Measurements from ENCODE around the gene NEK8. TPM values are rescaled to one million over a fixed set of nuclear protein-coding genes. Genes with fewer than 3 reads are reported as not detected.

The NEK8 gene
- total and polyA plus RNA-seq, 9 of the 15 experiments (the other 6 are each of a cell fraction or from before 2014, with no cell fraction given): 0.98 to 16.6 (median 4.6) TPM

DNA sequence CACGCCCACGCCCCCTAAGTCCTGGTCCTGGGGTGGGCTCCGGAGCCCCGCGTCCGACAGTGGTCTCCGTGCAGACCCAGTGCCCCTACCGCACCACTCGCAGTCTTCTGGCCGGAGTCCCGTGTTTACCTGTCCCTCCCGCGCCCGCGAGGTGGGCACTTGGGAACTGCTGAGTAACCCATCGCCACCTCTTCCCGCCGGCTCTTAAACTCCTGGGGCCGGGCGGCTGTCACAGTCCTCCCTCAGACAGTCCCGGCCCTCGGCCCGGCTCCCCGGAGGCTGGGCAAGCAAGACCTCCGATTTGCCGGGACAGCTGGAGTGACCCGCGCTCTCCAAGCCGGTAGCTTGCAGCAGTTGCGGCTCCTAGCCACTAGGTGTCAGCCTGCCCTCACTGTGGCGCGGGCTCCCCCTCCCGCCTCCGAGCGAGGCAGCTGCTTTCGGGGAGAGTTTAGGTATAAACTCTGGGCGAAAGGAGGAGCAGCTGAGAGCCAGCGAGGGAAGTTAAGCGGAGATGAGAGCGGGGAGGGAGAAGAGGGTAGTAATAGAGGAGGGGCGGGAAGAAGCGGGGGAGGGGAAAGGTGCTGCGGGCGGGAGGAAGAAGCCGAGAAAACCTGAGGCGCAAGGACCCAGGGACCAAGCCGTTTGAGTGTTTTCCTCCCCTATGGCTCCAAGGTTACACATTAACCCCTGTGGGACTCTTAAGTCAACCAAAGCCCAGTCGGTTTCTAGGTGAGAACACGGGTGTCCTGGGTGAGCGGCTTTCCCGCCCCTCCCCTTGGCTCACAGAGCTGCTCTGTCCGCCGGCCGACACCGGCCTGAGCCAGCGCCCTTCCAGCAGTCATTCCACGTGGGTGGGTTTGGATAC is 1.7 kb upstream of the NEK8 start (continued):
- no peak for TF ChIP-seq ZBTB5 (IDR thresholded peaks at IDR 0.05)
- TF ChIP-seq E2F5 (CRISPR knock-in tag; IDR thresholded peaks at IDR 0.05): peak; percentile 87; the same call in 1 of the 2 replicates
- TF ChIP-seq NFIX (CRISPR knock-in tag; IDR thresholded peaks at IDR 0.05; ENCODE audit: low read depth): no peak
- TF ChIP-seq, protein P1, sequence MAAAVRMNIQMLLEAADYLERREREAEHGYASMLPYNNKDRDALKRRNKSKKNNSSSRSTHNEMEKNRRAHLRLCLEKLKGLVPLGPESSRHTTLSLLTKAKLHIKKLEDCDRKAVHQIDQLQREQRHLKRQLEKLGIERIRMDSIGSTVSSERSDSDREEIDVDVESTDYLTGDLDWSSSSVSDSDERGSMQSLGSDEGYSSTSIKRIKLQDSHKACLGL (CRISPR knock-in tag; IDR thresholded peaks at IDR 0.05; ENCODE audit: borderline replicate concordance, poor library complexity, severe bottlenecking): peak; percentile 52
- TF ChIP-seq ZNF239 (CRISPR knock-in tag; IDR thresholded peaks at IDR 0.05): no peak
- TF ChIP-seq, protein P2, sequence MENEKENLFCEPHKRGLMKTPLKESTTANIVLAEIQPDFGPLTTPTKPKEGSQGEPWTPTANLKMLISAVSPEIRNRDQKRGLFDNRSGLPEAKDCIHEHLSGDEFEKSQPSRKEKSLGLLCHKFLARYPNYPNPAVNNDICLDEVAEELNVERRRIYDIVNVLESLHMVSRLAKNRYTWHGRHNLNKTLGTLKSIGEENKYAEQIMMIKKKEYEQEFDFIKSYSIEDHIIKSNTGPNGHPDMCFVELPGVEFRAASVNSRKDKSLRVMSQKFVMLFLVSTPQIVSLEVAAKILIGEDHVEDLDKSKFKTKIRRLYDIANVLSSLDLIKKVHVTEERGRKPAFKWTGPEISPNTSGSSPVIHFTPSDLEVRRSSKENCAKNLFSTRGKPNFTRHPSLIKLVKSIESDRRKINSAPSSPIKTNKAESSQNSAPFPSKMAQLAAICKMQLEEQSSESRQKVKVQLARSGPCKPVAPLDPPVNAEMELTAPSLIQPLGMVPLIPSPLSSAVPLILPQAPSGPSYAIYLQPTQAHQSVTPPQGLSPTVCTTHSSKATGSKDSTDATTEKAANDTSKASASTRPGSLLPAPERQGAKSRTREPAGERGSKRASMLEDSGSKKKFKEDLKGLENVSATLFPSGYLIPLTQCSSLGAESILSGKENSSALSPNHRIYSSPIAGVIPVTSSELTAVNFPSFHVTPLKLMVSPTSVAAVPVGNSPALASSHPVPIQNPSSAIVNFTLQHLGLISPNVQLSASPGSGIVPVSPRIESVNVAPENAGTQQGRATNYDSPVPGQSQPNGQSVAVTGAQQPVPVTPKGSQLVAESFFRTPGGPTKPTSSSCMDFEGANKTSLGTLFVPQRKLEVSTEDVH (IDR thresholded peaks at IDR 0.05; ENCODE audit: low read depth, partially characterized antibody): peak; percentile 75
- TF ChIP-seq ZNF12 (CRISPR knock-in tag; IDR thresholded peaks at IDR 0.05): peak; percentile 54; the same call in 1 of the 2 replicates
- TF ChIP-seq TEAD2 (tag; IDR thresholded peaks at IDR 0.05): no peak
- peak; percentile 80 for TF ChIP-seq NR2C2 (CRISPR knock-in tag; IDR thresholded peaks at IDR 0.05)
- no peak; the same call in 1 of the 2 replicates for TF ChIP-seq NR2C2 (tag; IDR thresholded peaks at IDR 0.05)
- no peak for TF ChIP-seq HMG20B (CRISPR knock-in tag; IDR thresholded peaks at IDR 0.05)
- no peak for TF ChIP-seq ILF3 (IDR thresholded peaks at IDR 0.05; ENCODE audit: borderline replicate concordance)
- TF ChIP-seq ZNF707 (CRISPR knock-in tag; conservative IDR thresholded peaks at IDR 0.05): no peak
- TF ChIP-seq ESRRA (IDR thresholded peaks at IDR 0.05; ENCODE audit: borderline replicate concordance, low read depth): peak; percentile 59
- no peak for TF ChIP-seq ZBTB17 (CRISPR knock-in tag; IDR thresholded peaks at IDR 0.05)
- no peak for TF ChIP-seq HSF4 (CRISPR knock-in tag; IDR thresholded peaks at IDR 0.05; ENCODE audit: borderline replicate concordance)
- TF ChIP-seq PTRF (tag; IDR thresholded peaks at IDR 0.05): no peak
- peak; percentile 64 for TF ChIP-seq BHLHE40 (IDR thresholded peaks at IDR 0.05; ENCODE audit: low read length)
- peak; percentile 56; the same call in 1 of the 2 replicates for TF ChIP-seq RNF2 (IDR thresholded peaks at IDR 0.05)
- TF ChIP-seq, protein P3, sequence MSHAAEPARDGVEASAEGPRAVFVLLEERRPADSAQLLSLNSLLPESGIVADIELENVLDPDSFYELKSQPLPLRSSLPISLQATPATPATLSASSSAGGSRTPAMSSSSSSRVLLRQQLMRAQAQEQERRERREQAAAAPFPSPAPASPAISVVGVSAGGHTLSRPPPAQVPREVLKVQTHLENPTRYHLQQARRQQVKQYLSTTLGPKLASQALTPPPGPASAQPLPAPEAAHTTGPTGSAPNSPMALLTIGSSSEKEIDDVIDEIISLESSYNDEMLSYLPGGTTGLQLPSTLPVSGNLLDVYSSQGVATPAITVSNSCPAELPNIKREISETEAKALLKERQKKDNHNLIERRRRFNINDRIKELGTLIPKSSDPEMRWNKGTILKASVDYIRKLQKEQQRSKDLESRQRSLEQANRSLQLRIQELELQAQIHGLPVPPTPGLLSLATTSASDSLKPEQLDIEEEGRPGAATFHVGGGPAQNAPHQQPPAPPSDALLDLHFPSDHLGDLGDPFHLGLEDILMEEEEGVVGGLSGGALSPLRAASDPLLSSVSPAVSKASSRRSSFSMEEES (CRISPR knock-in tag; IDR thresholded peaks at IDR 0.05): no peak

All from K562 (cell line).